GM18868 (cell line): ENCODE data around the gene EID2.

Experiments used
- ATAC-seq: cut with Tn5 transposase; IDR thresholded peaks from one replicate; pipeline ENCODE4 v1.9.1; 2021; ENCODE audit warnings: mild to moderate bottlenecking, moderate library complexity; ENCODE audit not compliant: unreplicated experiment

The EID2 gene

GRCh38 chr19:39506598-39506943 lies 33.4 kb downstream of the EID2 start:
- ATAC-seq = no peak

DNA sequence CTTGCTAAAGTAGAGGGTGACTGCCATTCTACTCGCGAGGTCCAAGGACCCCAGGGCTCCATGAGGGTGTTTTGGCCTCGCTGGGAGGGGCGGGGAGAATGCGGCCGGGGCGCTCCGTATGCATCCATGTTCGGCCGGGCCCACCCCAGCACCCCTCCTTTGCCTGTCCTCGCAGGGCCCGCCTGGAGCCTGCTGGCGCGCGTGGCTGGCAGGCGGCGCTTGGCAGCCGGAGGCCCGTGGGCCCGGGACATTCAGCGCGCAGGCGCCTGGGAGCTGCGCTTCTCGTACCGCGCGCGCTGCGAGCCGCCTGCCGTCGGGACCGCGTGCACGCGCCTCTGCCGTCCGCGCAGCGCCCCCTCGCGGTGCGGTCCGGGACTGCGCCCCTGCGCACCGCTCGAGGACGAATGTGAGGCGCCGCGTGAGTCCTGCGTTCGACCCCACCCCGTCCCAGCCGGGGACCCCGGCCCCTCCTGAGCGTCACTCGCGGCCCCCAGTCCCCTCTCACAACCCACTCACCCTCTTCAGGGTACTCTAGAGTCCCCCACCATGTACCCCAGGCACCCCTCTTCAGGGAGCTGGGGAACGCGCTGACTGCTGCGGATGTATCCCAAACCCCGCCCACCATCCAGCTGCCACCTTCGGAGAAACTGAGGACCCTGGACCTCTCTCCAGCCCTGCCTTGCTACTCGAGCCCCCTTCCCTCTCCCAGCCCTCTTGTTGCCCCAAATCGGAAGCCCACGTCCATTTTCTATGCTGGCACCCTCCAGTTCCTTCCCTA lies 37.1 kb downstream of the EID2 start:
- ATAC-seq = no peak

- no peak for ATAC-seq
Observed at GRCh38 chr19:39501340-39501739, 38.6 kb downstream of the EID2 start.

GRCh38 chr19:39500543-39500942 lies 39.4 kb downstream of the EID2 start:
- ATAC-seq = no peak

GRCh38 chr19:39499932-39500331 lies 40.0 kb downstream of the EID2 start:
- ATAC-seq = no peak

GRCh38 chr19:39498798-39499642 lies 40.9 kb downstream of the EID2 start, which contains the start of gene DLL3:
Gene DLL3 (plus strand): TSS chr19:39498947. CDS start chr19:39498975, 28 bp downstream.
- ATAC-seq = no peak

- no peak for ATAC-seq
Observed at GRCh38 chr19:39497996-39498797, 41.8 kb downstream of the EID2 start.

DNA sequence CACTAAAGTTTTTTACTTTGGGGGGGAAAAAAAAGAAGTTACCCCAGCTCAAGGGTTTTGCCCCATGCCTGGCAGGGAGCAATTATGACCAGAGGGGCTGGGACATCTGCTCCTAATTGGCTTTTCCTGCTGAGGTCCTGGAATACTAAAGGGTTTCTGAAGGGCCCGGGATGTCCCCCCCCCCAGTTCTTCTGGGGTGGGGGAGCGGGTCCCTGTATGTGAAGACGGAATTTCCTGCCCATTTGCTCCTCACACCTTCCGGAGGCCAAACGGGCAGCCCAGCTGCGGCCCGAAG lies 42.3 kb downstream of the EID2 start:
- no peak for ATAC-seq

DNA sequence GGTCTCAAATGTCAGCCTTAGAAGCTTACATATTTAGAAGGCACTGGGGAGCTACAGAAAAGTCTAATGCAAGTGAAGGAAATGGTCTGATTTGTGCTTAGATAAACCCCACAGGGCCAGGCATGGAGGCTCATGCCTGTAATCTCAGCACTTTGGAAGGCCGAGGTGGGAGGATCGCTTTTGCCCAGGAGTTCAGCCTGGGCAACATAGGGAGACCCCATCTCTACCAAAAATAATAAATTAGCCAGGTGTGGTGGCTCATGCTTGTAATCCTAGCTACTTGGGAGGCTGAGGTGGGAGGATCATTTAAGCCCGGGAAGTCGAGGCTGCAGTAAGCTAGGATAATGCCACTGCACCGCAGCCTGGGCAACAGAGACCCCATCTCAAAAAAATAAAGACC lies 43.9 kb downstream of the EID2 start:
- no peak for ATAC-seq

DNA sequence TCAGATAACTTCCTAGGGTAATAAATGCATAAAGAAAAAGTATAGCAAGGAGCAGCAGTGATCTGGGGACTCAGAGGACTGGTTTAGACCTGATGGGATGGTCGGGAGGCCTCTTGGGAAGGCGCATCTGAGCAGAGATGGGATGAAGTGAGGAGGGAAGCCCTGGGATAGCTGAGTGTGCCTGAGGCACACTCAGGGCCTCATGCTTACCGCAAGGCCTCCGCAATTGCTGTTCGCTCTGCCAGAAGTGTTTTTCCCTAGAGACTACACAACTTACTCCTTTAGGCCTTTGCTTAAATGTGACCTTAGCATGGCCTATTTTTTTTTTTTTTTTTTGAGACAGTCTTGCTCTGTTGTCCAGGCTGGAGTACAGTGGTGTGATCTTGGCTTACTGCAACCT lies 45.3 kb downstream of the EID2 start:
- no peak for ATAC-seq

DNA sequence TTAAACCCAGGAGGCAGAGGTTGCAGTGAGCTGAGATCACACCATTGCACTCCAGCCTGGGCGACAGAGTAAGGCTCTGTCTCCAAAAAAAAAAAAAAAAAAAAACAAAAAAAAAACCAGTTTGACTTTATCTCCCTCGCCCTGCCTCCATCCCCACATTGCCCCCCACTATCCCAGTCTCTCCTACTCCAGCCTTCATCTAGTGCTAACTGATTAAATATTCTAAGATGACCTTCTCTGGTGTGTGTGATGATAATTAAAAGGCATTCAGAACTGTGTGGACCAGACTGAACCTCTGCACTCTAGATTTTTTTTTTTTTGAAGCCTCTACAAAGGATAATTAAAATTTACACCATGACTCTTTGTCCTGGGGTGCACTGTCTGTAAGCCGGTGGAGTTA lies 47.2 kb downstream of the EID2 start:
- no peak for ATAC-seq

GRCh38 chr19:39492225-39492624 lies 47.7 kb downstream of the EID2 start:
- ATAC-seq = no peak

- ATAC-seq = no peak
Observed at GRCh38 chr19:39489756-39490155, 50.2 kb downstream of the EID2 start.
